Lower leg skin (tissue), 3 donors: ENCODE data around the gene CCDC85C.

Experiments used
- POLR2A ChIP-seq, 2 donors: fragments of 450-650 bp; IDR thresholded peaks; one replicate each; pipeline ENCODE4 v1.6.1; 2016 to 2017; ENCODE audit warnings: antibody characterized with exemption in 2 of 2, mild to moderate bottlenecking in 1 of 2, moderate library complexity in 1 of 2
- TF ChIP-seq, protein P1 (sequence below), 3 donors: fragments of 450-650 bp; IDR thresholded peaks; one replicate each; pipeline ENCODE4 v1.5.1; 2016; ENCODE audit warnings: antibody characterized with exemption in 3 of 3, mild to moderate bottlenecking in 3 of 3, moderate library complexity in 2 of 3

DNA sequence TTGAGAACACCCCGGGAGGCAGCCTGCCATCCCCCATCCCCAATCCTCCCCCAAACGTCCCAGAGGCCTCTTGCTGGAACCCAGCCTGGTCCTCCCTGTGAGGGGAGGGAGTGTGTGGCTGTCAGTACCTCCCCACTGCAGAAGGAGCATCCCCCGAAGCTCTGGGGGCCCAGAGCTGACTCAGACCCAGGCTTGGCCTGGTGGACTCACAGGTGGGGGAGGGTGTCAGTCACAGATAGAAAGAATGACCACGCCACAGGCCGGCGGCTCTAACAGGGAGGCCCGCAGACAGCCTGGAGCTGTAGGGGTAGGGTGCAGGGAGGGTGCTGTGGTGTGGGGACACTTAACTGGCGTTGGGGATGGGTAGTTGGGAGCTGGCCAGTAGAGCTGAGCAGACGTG, 46.2 kb upstream of the CCDC85C start:
- TF ChIP-seq, protein P1, sequence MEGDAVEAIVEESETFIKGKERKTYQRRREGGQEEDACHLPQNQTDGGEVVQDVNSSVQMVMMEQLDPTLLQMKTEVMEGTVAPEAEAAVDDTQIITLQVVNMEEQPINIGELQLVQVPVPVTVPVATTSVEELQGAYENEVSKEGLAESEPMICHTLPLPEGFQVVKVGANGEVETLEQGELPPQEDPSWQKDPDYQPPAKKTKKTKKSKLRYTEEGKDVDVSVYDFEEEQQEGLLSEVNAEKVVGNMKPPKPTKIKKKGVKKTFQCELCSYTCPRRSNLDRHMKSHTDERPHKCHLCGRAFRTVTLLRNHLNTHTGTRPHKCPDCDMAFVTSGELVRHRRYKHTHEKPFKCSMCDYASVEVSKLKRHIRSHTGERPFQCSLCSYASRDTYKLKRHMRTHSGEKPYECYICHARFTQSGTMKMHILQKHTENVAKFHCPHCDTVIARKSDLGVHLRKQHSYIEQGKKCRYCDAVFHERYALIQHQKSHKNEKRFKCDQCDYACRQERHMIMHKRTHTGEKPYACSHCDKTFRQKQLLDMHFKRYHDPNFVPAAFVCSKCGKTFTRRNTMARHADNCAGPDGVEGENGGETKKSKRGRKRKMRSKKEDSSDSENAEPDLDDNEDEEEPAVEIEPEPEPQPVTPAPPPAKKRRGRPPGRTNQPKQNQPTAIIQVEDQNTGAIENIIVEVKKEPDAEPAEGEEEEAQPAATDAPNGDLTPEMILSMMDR (IDR thresholded peaks at IDR 0.05), result no peak
- no peak for TF ChIP-seq POLR2A (IDR thresholded peaks at IDR 0.05)
